Measurements from ENCODE around the gene NACC2. TPM values are rescaled to one million over a fixed set of nuclear protein-coding genes. Genes with fewer than 3 reads are reported as not detected.

The NACC2 gene
- total RNA-seq, 4 donors from 2014 or later = 26.0 to 51.7 (median 43.5) TPM

DNA sequence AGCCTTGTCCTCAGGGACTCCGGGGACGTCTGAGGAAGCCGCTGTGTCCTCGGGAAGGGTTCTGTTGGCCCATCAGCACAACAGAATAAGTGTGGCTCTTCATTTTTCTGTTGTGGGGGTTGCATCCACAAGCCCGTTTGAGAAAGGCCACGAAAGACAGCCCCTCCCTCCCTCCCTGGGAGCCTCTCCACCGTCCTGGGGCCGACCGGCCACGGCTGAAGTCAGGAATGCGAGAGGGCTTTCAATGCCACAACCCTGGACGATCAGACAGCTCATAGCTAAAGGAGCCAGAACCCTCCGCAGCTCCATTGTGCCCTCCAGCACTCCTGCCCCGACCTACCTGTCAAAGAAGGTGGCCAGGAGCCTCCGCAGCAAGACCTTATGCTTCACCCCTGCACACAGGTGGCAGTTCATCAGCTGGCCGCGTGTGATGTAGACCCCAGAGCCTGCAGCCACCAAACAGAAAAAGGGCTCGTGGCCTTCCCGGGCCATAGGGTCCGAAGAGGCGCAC, 81.5 kb downstream of the NACC2 start:
- Histone ChIP-seq H3K27me3 (no peaks in the 10 kb centered on the region), H3K27ac (peak overlapping the region in 1 of 4 donors; percentile 64), H3K4me1 (peaks cover 13 to 17% of the 10 kb centered on the region in 2 donors), H3K9me3 (no peaks in the 10 kb centered on the region), H3K36me3 (peaks cover 0 to 19% of the 10 kb centered on the region in 2 donors), H3K4me3 (no peak overlapping the region)
- DNase-seq (peak in 1 of 2 donors; percentile 5), ATAC-seq (no peak)
- in situ Hi-C loops (cut with MboI; ENCODE audit: low sequenced_read_pairs in 4 of 4) (no loop called here), intact Hi-C loops (cut with DNase I; ENCODE audit: low total_unique reads) (no loop called here)
- TF ChIP-seq POLR2A (IDR thresholded peaks at IDR 0.05) = no peak
- TF ChIP-seq, protein P1, sequence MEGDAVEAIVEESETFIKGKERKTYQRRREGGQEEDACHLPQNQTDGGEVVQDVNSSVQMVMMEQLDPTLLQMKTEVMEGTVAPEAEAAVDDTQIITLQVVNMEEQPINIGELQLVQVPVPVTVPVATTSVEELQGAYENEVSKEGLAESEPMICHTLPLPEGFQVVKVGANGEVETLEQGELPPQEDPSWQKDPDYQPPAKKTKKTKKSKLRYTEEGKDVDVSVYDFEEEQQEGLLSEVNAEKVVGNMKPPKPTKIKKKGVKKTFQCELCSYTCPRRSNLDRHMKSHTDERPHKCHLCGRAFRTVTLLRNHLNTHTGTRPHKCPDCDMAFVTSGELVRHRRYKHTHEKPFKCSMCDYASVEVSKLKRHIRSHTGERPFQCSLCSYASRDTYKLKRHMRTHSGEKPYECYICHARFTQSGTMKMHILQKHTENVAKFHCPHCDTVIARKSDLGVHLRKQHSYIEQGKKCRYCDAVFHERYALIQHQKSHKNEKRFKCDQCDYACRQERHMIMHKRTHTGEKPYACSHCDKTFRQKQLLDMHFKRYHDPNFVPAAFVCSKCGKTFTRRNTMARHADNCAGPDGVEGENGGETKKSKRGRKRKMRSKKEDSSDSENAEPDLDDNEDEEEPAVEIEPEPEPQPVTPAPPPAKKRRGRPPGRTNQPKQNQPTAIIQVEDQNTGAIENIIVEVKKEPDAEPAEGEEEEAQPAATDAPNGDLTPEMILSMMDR (IDR thresholded peaks at IDR 0.05 in 4 of 5, conservative IDR thresholded peaks at IDR 0.05 in 1 of 5) = no peak

- H3K27ac ChIP-seq = peak overlapping the region in 3 of 4 donors; percentile 55 to 74 (median 64)
- no peak overlapping the region for H3K4me3 ChIP-seq
- no peaks in the 10 kb centered on the region for H3K9me3 ChIP-seq
- H3K4me1 ChIP-seq = peaks cover 13 to 17% of the 10 kb centered on the region in 2 donors
- TF ChIP-seq, protein P1 (IDR thresholded peaks at IDR 0.05 in 4 of 5, conservative IDR thresholded peaks at IDR 0.05 in 1 of 5) = no peak
- no peak for TF ChIP-seq POLR2A (IDR thresholded peaks at IDR 0.05)
- intact Hi-C loops (cut with DNase I; ENCODE audit: low total_unique reads) = no loop called here
- in situ Hi-C loops (cut with MboI; ENCODE audit: low sequenced_read_pairs in 4 of 4) = no loop called here
- no peaks in the 10 kb centered on the region for H3K27me3 ChIP-seq
- no peak for DNase-seq
- H3K36me3 ChIP-seq = peaks cover 0 to 19% of the 10 kb centered on the region in 2 donors
- ATAC-seq = no peak
Observed at GRCh38 chr9:136013116-136013515, 82.0 kb downstream of the NACC2 start.

- intact Hi-C loops (cut with DNase I; ENCODE audit: low total_unique reads) = no loop called here
- H3K9me3 ChIP-seq = no peaks in the 10 kb centered on the region
Observed at GRCh38 chr9:136012651-136013050, 82.4 kb downstream of the NACC2 start.

DNA sequence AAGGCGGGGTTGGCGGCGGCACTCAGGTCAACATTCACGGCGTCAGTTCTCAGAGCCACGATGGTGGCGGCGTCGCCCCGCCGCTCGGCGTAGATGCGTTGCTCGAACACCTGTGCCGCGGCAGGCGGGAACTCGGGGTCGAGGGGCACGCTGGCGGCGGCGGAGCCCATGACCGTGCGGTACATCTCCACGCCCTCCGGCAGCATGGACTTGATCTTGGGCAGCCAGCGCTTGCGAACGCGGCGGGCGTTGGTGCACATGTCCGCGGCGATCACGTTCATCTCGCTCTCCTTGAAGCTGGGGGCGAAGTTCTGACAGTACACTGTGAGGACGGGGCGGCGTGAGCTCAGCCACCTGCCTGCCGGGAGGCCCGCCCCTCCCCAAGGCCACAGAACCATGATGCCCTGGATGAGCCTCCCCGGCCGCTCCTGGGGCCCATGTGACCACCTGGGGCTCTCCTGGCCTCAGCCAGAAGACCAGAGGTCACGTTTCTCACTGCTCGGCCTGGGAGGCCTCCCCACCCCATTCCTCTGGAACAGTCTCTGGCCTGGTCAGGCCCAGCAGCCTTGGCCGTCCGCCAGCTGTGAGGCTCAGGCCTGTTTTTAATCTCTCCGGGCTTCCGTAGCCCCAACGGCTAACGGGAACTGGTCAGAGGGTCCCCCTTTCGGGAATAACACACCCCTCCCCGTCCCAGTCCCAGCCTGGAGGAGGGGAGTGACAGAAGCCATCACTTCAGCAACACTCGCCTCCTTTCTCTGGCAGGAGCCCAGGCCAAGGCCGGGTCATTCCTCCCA, 83.2 kb downstream of the NACC2 start:
- H3K4me3 ChIP-seq = peak overlapping the region in 1 of 4 donors; percentile 2
- no peaks in the 10 kb centered on the region for H3K9me3 ChIP-seq
- in situ Hi-C loops (cut with MboI; ENCODE audit: low sequenced_read_pairs in 4 of 4) (no loop called here), intact Hi-C loops (cut with DNase I; ENCODE audit: low total_unique reads) (no loop called here)
- ATAC-seq = peak; percentile 37 to 52
- no peaks in the 10 kb centered on the region for H3K27me3 ChIP-seq
- TF ChIP-seq POLR2A (IDR thresholded peaks at IDR 0.05) = no peak
- TF ChIP-seq, protein P1 (IDR thresholded peaks at IDR 0.05 in 4 of 5, conservative IDR thresholded peaks at IDR 0.05 in 1 of 5) = no peak
- H3K27ac ChIP-seq = peak overlapping the region; percentile 55 to 74 (median 60)
- H3K36me3 ChIP-seq = peaks cover 0 to 19% of the 10 kb centered on the region in 2 donors
- peaks cover 13 to 17% of the 10 kb centered on the region in 2 donors for H3K4me1 ChIP-seq
- DNase-seq = peak in 1 of 2 donors; percentile 54

More at GRCh38 chr9:136012651-136013050, 82.4 kb downstream of the NACC2 start:
- in situ Hi-C loops (cut with MboI; ENCODE audit: low sequenced_read_pairs in 4 of 4) = no loop called here
- H3K27ac ChIP-seq = peak overlapping the region; percentile 55 to 74 (median 60)
- no peaks in the 10 kb centered on the region for H3K27me3 ChIP-seq
- no peak for DNase-seq
- H3K4me3 ChIP-seq = peak overlapping the region in 1 of 4 donors; percentile 2
- no peak for ATAC-seq
- TF ChIP-seq, protein P1 (IDR thresholded peaks at IDR 0.05 in 4 of 5, conservative IDR thresholded peaks at IDR 0.05 in 1 of 5) = no peak
- no peak for TF ChIP-seq POLR2A (IDR thresholded peaks at IDR 0.05)
- peaks cover 0 to 19% of the 10 kb centered on the region in 2 donors for H3K36me3 ChIP-seq
- peaks cover 13 to 17% of the 10 kb centered on the region in 2 donors for H3K4me1 ChIP-seq

Measured in gastrocnemius medialis (tissue), 4 donors.